ACHN (cell line): Measurements from ENCODE around the gene ARHGAP9.
A peak's percentile ranks its signal among the peaks of the same experiment; 100 is the strongest.
"Not testable (repeated sequence)": the region's sequence is repeated elsewhere in the genome, so short reads cannot be mapped to it uniquely, and the experiment has no call there.

Source experiments
- DNase-seq: peaks from one replicate; pipeline ENCODE4 v3.0.0-alpha.2; 2015
- in situ Hi-C: cut with HindIII; loops from 2 replicates; pipeline ENCODE4 v1.10.0; 2017; ENCODE audit warnings: low sequenced_read_pairs, low pct_ligation_motif_present, low pct_unique_long_range_greater_than_20kb

The ARHGAP9 gene

DNA sequence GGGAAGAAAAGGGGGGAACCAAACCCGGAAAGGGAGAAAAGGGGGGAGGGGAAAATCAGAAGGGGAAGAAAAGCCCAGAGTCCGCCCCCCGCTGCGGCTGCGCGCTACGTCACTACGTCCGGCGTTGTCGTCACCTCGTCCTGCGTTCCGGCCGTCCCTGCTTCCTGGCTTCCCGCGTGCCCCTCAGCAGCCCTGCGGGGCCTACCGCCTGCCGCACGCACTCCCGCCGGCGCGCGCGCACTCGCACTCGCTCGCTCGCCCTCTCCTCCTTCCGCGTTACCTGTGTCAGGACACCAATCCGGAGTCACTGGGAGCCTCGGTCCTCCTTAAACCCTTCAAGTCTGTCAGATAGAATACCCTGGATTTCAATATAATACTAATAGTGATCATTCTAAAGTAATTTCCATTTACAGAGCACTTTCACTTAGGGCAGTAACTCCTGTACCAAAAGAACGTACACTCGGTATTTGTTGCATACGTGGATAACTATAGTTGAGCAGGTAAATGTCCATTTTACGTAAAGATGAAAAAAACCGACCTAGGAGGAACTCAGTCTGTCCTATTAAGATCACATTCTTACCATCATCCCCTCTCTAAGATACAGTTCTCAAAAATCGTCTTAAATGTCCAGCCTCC lies 48.6 kb downstream of the ARHGAP9 start, which contains the start of gene R3HDM2:
TSS of gene R3HDM2 (minus strand) at position 113 of the 636 bp plus-strand sequence. CDS start 120,615 bp downstream, outside the sequence.
- in situ Hi-C loops, result no loop called here

GRCh38 chr12:57430112-57430930 lies 49.3 kb downstream of the ARHGAP9 start:
- in situ Hi-C loops, result no loop called here
- DNase-seq, result peak; percentile 46

More for the DNA sequence above, 48.6 kb downstream of the ARHGAP9 start, which contains the start of gene R3HDM2:
- peak; percentile 99 for DNase-seq

- DNase-seq, result peak; percentile 56
- in situ Hi-C loops, result no loop called here
These were observed 50.1 kb downstream of the ARHGAP9 start for GRCh38 chr12:57429473-57430111.

DNA sequence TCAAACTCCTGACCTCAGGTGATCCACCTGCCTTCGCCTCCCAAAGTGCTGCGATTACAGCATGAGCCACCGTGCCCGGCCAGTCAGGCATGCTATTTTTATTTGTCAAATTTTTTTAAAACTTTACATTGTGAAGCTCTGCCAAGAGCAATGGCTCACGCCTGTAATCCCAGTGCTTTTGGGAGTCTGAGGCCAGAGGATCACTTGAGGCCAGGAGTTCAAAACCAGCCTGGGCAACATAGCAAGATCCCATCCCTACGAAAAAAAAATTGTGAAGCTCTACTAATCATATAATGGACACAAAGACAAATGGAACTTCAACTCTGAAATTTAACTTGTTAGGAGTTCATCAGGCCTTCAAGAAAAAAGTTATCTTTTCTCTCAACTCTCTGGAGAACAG lies 50.7 kb downstream of the ARHGAP9 start:
- in situ Hi-C loops, result no loop called here

GRCh38 chr12:57426948-57427347 lies 52.7 kb downstream of the ARHGAP9 start:
- in situ Hi-C loops, DNase-seq: not testable (repeated sequence)

More for the DNA sequence above, 50.7 kb downstream of the ARHGAP9 start:
- DNase-seq, result no peak
